ENCODE results near the gene REEP3.

- TF ChIP-seq, protein P1, sequence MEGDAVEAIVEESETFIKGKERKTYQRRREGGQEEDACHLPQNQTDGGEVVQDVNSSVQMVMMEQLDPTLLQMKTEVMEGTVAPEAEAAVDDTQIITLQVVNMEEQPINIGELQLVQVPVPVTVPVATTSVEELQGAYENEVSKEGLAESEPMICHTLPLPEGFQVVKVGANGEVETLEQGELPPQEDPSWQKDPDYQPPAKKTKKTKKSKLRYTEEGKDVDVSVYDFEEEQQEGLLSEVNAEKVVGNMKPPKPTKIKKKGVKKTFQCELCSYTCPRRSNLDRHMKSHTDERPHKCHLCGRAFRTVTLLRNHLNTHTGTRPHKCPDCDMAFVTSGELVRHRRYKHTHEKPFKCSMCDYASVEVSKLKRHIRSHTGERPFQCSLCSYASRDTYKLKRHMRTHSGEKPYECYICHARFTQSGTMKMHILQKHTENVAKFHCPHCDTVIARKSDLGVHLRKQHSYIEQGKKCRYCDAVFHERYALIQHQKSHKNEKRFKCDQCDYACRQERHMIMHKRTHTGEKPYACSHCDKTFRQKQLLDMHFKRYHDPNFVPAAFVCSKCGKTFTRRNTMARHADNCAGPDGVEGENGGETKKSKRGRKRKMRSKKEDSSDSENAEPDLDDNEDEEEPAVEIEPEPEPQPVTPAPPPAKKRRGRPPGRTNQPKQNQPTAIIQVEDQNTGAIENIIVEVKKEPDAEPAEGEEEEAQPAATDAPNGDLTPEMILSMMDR (IDR thresholded peaks at IDR 0.05 in 4 of 5, conservative IDR thresholded peaks at IDR 0.05 in 1 of 5): no peak
- no peak for TF ChIP-seq POLR2A (IDR thresholded peaks at IDR 0.05)
These were observed 1.1 kb downstream of the REEP3 start for GRCh38 chr10:63522277-63522687.
